Endothelial cell of umbilical vein (primary cell): ENCODE data around the gene PRKCD. TPM values are rescaled to one million over a fixed set of nuclear protein-coding genes. Genes with fewer than 3 reads are reported as not detected.

Source experiments
- BruUV-seq: library from RNA; stranded (reverse); fragments of 400-500 nt; replicated peaks from 2 replicates; lab custom pipeline; 2021; lab: Mats Ljungman, UMichigan
- CTCF ChIA-PET: fragments of 300-600, 350-600 bp; sonication (Branson Sonifier 250); formaldehyde crosslinking; loops from one replicate; lab custom pipeline; 2021; ENCODE audit warnings: antibody characterized with exemption, inconsistent platforms; lab: Charles Lee
- POLR2A ChIA-PET: fragments of 300-600, 350-600 bp; sonication (Branson Sonifier 250); formaldehyde crosslinking; loops from one replicate; lab custom pipeline; 2021; ENCODE audit warnings: antibody characterized with exemption, inconsistent platforms; lab: Charles Lee
- DNase-seq: peaks from one replicate; pipeline ENCODE4 v3.0.0-alpha.2; 2011; ENCODE audit warnings: low read depth, low spot score
- FAIRE-seq: peaks from 2 replicates; lab custom pipeline; 2011; peaks lifted over from hg19 to GRCh38; lab: Jason Lieb, UNC
- H2AFZ ChIP-seq: 2 replicates; pipeline ENCODE4 v1.6.0; 2012; ENCODE audit warnings: low read depth, low read length, control low read depth, inconsistent platforms
- H3K27ac ChIP-seq: 2 replicates; pipeline ENCODE4 v1.5.1; 2011; ENCODE audit warnings: low read depth, mild to moderate bottlenecking, control low read depth, low read length, moderate library complexity; ENCODE audit not compliant: insufficient read depth
- H3K27me3 ChIP-seq, 2 experiments: 2 replicates each; pipeline versions ENCODE4 v1.6.0 to v1.6.1; 2011; ENCODE audit warnings: low read length in 2 of 2, mixed read lengths in 1 of 2; ENCODE audit not compliant: control insufficient read depth in 2 of 2, insufficient read depth in 2 of 2
- H3K36me3 ChIP-seq, 2 experiments: 2 replicates in 1 of 2; 3 replicates in 1 of 2; pipeline ENCODE4 v1.5.1; 2011; ENCODE audit warnings: low read length in 2 of 2, mild to moderate bottlenecking in 1 of 2, moderate library complexity in 1 of 2; ENCODE audit not compliant: control insufficient read depth in 2 of 2, insufficient read depth in 2 of 2; ENCODE audit errors: extremely low read depth in 1 of 2
- H3K4me1 ChIP-seq: 3 replicates; pipeline ENCODE4 v1.5.1; 2011; ENCODE audit warnings: mild to moderate bottlenecking, low read length; ENCODE audit not compliant: control insufficient read depth, insufficient read depth; ENCODE audit errors: extremely low read depth
- H3K4me2 ChIP-seq: 2 replicates; pipeline ENCODE4 v1.6.1; 2011; ENCODE audit warnings: low read length, control low read depth, mixed read lengths; ENCODE audit not compliant: insufficient read depth
- H3K4me3 ChIP-seq, 3 experiments: fragments of 200-600 bp in 1 of 3; sonication (generic), shearing (Covaris generic) in 1 of 3; replicated peaks in 1 of 3; 2 replicates each; pipeline ENCODE4 v1.5.1; 2011 to 2016; ENCODE audit warnings: control low read depth in 3 of 3, low read length in 3 of 3, mild to moderate bottlenecking in 2 of 3, inconsistent platforms in 1 of 3, low read depth in 1 of 3, moderate library complexity in 1 of 3; ENCODE audit not compliant: insufficient read depth in 1 of 3
- H3K79me2 ChIP-seq: 2 replicates; pipeline ENCODE4 v1.6.0; 2012; ENCODE audit warnings: low read length, inconsistent platforms; ENCODE audit not compliant: control insufficient read depth, insufficient read depth
- H3K9ac ChIP-seq: replicated peaks from 2 replicates; pipeline ENCODE3; 2011; ENCODE audit warnings: low read length, control low read depth; ENCODE audit not compliant: insufficient read depth; ENCODE audit errors: extremely low read depth
- H3K9me1 ChIP-seq: replicated peaks from 3 replicates; pipeline ENCODE4 v1.6.0; 2011; ENCODE audit warnings: mild to moderate bottlenecking, low read length; ENCODE audit not compliant: control insufficient read depth, insufficient read depth; ENCODE audit errors: extremely low read depth
- H3K9me3 ChIP-seq: replicated peaks from 2 replicates; pipeline ENCODE4 v1.5.1; 2012; ENCODE audit warnings: low read length, inconsistent platforms; ENCODE audit not compliant: control insufficient read depth, insufficient read depth
- H4K20me1 ChIP-seq: replicated peaks from 2 replicates; pipeline ENCODE3; 2011; ENCODE audit warnings: mild to moderate bottlenecking, low read length; ENCODE audit not compliant: control insufficient read depth, insufficient read depth; ENCODE audit errors: extremely low read depth
- EZH2 ChIP-seq: IDR thresholded peaks from 2 replicates; pipeline ENCODE4 v1.6.1; 2012; ENCODE audit warnings: borderline replicate concordance, low read depth, mild to moderate bottlenecking, moderate library complexity, low read length, inconsistent platforms; ENCODE audit not compliant: severe bottlenecking
- FOS ChIP-seq: IDR thresholded peaks from 2 replicates; pipeline ENCODE4 v1.6.1; 2011; ENCODE audit warnings: mild to moderate bottlenecking, low read length, moderate library complexity, borderline replicate concordance; ENCODE audit not compliant: insufficient read depth
- GATA2 ChIP-seq: IDR thresholded peaks from 2 replicates; pipeline ENCODE4 v1.7.0; 2011; ENCODE audit warnings: low read depth, mild to moderate bottlenecking, moderate library complexity, mixed read lengths, low read length; ENCODE audit not compliant: insufficient read length, insufficient read depth
- JUN ChIP-seq: IDR thresholded peaks from 2 replicates; pipeline ENCODE4 v1.6.1; 2011; ENCODE audit warnings: borderline replicate concordance, low read depth; ENCODE audit not compliant: insufficient read length, insufficient read depth
- MYC ChIP-seq: IDR thresholded peaks from one replicate; pipeline ENCODE4 v1.6.1; 2011; ENCODE audit warnings: mild to moderate bottlenecking, low read depth, low read length
- POLR2A ChIP-seq: IDR thresholded peaks from 2 replicates; pipeline ENCODE4 v1.6.1; 2012; ENCODE audit warnings: low read depth, mild to moderate bottlenecking, control low read depth, low read length
- POLR2AphosphoS5 ChIP-seq: IDR thresholded peaks from 2 replicates; pipeline ENCODE4 v1.6.1; 2012; ENCODE audit warnings: low read depth, mild to moderate bottlenecking, control low read depth, low read length, moderate library complexity; ENCODE audit not compliant: insufficient read depth
- dilution Hi-C: fragments of 300-500 bp; cut with MboI; formaldehyde crosslinking; loops from one replicate; pipeline ENCODE4 v1.15.0; 2019; ENCODE audit warnings: low sequenced_read_pairs; ENCODE audit not compliant: extremely low pct_ligation_motif_present
- intact Hi-C: fragments of 100-400 bp; cut with micrococcal nuclease; formaldehyde crosslinking; loops from one replicate; pipeline ENCODE4 v1.10.0; 2022
- polyA plus RNA-seq, 4 experiments: library from polyadenylated mRNA; depleted of rRNA in 3 of 4; stranded (reverse) in 3 of 4; unstranded in 1 of 4; fragments of >200 nt; gene quantifications; 2 replicates each; pipeline versions ENCODE4 v1.2.1 to v1.2.3, GENCODE V29; 2011 to 2012; ENCODE audit warnings: missing spikeins in 1 of 4
- total RNA-seq: library from RNA; stranded (reverse); gene quantifications from 2 replicates; pipeline ENCODE4 v1.2.3, GENCODE V29; 2021
- TF ChIP-seq, protein P1 (sequence below): IDR thresholded peaks from 2 replicates; pipeline ENCODE4 v1.6.1; 2011; ENCODE audit not compliant: insufficient read depth, insufficient read length
- TF ChIP-seq, protein P2 (sequence below), 2 donors: IDR thresholded peaks; 1 replicate in 1 of 2; 2 replicates in 1 of 2; pipeline ENCODE4 v1.5.1; 2011; ENCODE audit warnings: low read length in 2 of 2, mild to moderate bottlenecking in 2 of 2, moderate library complexity in 2 of 2, control low read depth in 1 of 2, inconsistent platforms in 1 of 2, low read depth in 1 of 2; ENCODE audit not compliant: insufficient read depth in 1 of 2; ENCODE audit errors: extremely low read depth in 1 of 2

The PRKCD gene
- total and polyA plus RNA-seq, 2 donors (not counting 3 experiments of a cell fraction or from before 2014, with no cell fraction given): 15.5 to 19.0 TPM

DNA sequence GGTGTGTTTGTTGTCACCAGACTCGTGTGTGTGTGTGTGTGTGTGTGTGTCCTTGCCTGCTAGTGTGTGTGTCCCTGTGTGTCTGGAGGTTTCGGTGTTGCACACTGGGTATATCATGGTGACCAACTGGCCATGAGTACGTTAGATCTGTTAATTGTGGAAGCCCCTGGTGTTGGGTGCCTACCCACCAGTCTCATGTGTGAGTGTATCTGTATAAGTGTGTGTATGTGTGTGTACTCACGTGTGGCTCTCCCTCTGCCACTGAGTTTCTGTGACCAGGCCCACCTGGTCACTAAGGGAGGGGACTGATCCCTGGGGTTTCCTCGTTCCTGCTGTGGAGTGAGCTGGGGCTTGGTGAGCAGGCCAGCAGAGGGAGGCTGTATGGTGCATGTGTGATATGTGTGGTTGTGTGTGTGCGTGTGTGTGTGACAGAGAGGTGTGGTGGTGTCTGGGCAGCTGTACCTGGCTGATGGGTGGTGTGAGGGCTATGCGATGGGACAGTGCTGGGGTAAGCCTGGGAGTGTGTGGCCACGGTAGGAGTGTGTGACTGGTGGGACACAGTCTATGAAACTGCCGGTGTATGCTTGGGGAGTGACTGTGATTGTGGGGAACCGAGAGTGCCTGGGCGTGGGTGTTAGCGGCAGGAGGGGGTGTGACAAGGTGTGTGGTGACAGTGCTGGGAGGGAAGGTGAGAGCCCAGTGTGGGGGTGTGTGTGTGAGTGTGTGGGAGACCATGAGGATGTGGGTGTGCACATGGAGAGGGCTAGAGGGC, 1.8 kb downstream of the PRKCD start:
- no peak for DNase-seq
- H3K4me2 ChIP-seq: peak overlapping the region; percentile 23
- TF ChIP-seq POLR2AphosphoS5: no peak
- TF ChIP-seq EZH2: no peak
- TF ChIP-seq MYC: no peak
- TF ChIP-seq GATA2: no peak
- no peak for TF ChIP-seq JUN
- TF ChIP-seq, protein P1, sequence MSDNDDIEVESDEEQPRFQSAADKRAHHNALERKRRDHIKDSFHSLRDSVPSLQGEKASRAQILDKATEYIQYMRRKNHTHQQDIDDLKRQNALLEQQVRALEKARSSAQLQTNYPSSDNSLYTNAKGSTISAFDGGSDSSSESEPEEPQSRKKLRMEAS: no peak
- TF ChIP-seq FOS: no peak
- TF ChIP-seq, protein P2, sequence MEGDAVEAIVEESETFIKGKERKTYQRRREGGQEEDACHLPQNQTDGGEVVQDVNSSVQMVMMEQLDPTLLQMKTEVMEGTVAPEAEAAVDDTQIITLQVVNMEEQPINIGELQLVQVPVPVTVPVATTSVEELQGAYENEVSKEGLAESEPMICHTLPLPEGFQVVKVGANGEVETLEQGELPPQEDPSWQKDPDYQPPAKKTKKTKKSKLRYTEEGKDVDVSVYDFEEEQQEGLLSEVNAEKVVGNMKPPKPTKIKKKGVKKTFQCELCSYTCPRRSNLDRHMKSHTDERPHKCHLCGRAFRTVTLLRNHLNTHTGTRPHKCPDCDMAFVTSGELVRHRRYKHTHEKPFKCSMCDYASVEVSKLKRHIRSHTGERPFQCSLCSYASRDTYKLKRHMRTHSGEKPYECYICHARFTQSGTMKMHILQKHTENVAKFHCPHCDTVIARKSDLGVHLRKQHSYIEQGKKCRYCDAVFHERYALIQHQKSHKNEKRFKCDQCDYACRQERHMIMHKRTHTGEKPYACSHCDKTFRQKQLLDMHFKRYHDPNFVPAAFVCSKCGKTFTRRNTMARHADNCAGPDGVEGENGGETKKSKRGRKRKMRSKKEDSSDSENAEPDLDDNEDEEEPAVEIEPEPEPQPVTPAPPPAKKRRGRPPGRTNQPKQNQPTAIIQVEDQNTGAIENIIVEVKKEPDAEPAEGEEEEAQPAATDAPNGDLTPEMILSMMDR (IDR thresholded peaks at IDR 0.05; ENCODE audit: extremely low read depth in 1 of 2, insufficient read depth in 1 of 2, low read depth in 1 of 2, low read length in 2 of 2): no peak
- TF ChIP-seq POLR2A: no peak
- intact Hi-C loops (no loop called here), dilution Hi-C loops (no loop called here)
- H3K9me1 ChIP-seq: no peaks in the 10 kb centered on the region
- TSS peak; percentile 35 for BruUV-seq
- H3K36me3 ChIP-seq: no peaks in the 10 kb centered on the region
- no peaks in the 10 kb centered on the region for H3K9me3 ChIP-seq
- H4K20me1 ChIP-seq: no peaks in the 10 kb centered on the region
- peaks cover 6% of the 10 kb centered on the region for H3K79me2 ChIP-seq
- peak overlapping the region in 1 of 3 experiments; percentile 87 for H3K4me3 ChIP-seq
- FAIRE-seq: no peak
- H3K27me3 ChIP-seq: no peaks in the 10 kb centered on the region
- no peak overlapping the region for H3K9ac ChIP-seq
- CTCF ChIA-PET: no interaction called here
- peaks cover 34% of the 10 kb centered on the region for H3K4me1 ChIP-seq
- no peak overlapping the region for H3K27ac ChIP-seq
- no peak overlapping the region for H2AFZ ChIP-seq
- POLR2A ChIA-PET: no interaction called here
